DOHH2 (cell line): ENCODE data around the gene NLRP7.
"Not testable (repeated sequence)": the region's sequence is repeated elsewhere in the genome, so short reads cannot be mapped to it uniquely, and the experiment has no call there.

ENCODE experiments used
- H3F3A ChIP-seq: fragments of 200-600 bp; sonication (generic), shearing (Covaris generic); 2 replicates; pipeline ENCODE4 v1.6.0; 2016; ENCODE audit warnings: antibody characterized with exemption, mild to moderate bottlenecking; ENCODE audit not compliant: control insufficient read depth, insufficient read depth
- H3K27ac ChIP-seq: fragments of 200-600 bp; sonication (generic); 2 replicates; pipeline ENCODE4 v1.5.1; 2014; ENCODE audit warnings: low read depth, mild to moderate bottlenecking, low read length, moderate library complexity
- H3K27me3 ChIP-seq: fragments of 200-600 bp; sonication (generic); 2 replicates; pipeline ENCODE4 v1.6.1; 2014; ENCODE audit warnings: mild to moderate bottlenecking, low read length, mixed read lengths; ENCODE audit not compliant: control insufficient read depth
- H3K36me3 ChIP-seq: fragments of 200-600 bp; sonication (generic); 2 replicates; pipeline ENCODE4 v1.6.1; 2014; ENCODE audit warnings: mild to moderate bottlenecking, low read length, moderate library complexity, mixed read lengths; ENCODE audit not compliant: control insufficient read depth
- H3K4me1 ChIP-seq: fragments of 200-600 bp; sonication (generic); 2 replicates; pipeline ENCODE4 v1.6.1; 2014; ENCODE audit warnings: mild to moderate bottlenecking, low read length, mixed read lengths; ENCODE audit not compliant: control insufficient read depth
- H3K4me2 ChIP-seq: fragments of 200-600 bp; sonication (generic); 2 replicates; pipeline ENCODE4 v1.6.0; 2014; ENCODE audit warnings: mild to moderate bottlenecking, low read length, moderate library complexity
- H3K4me3 ChIP-seq: fragments of 200-600 bp; sonication (generic); 2 replicates; pipeline ENCODE4 v1.5.1; 2014; ENCODE audit warnings: mild to moderate bottlenecking, low read length, mixed read lengths
- H3K79me2 ChIP-seq: fragments of 200-600 bp; sonication (generic); 2 replicates; pipeline ENCODE4 v1.6.1; 2014; ENCODE audit warnings: mild to moderate bottlenecking, low read length, mixed read lengths; ENCODE audit not compliant: control insufficient read depth
- H3K9me2 ChIP-seq: fragments of 200-600 bp; sonication (generic); replicated peaks from 2 replicates; pipeline ENCODE4 v1.6.1; 2014; ENCODE audit warnings: mild to moderate bottlenecking, low read length, mixed read lengths; ENCODE audit not compliant: control insufficient read depth
- H3K9me3 ChIP-seq: fragments of 200-600 bp; sonication (generic); 2 replicates; pipeline ENCODE4 v1.6.1; 2014; ENCODE audit warnings: antibody characterized with exemption, low read length, mixed read lengths; ENCODE audit not compliant: control insufficient read depth, insufficient read depth
- H4K20me1 ChIP-seq: fragments of 200-600 bp; sonication (generic); 2 replicates; pipeline ENCODE4 v1.6.0; 2014; ENCODE audit warnings: low read depth, mild to moderate bottlenecking, antibody characterized with exemption, low read length, moderate library complexity; ENCODE audit not compliant: control insufficient read depth, insufficient read depth
- CTCF ChIP-seq: fragments of 200-600 bp; sonication (generic); IDR thresholded peaks from one replicate; pipeline ENCODE4 v1.5.1; 2014; ENCODE audit warnings: antibody characterized with exemption, mild to moderate bottlenecking, low read depth, low read length; ENCODE audit not compliant: poor library complexity, severe bottlenecking
- EZH2phosphoT487 ChIP-seq: fragments of 200-600 bp; sonication (generic); IDR thresholded peaks from 2 replicates; pipeline ENCODE4 v1.6.1; 2017; ENCODE audit warnings: borderline replicate concordance, mild to moderate bottlenecking, antibody characterized with exemption, low read length, moderate library complexity, mixed read lengths

NLRP7 gene

GRCh38 chr19:54955376-54955775, 8.0 kb upstream of the NLRP7 start:
- H3K4me1 ChIP-seq = peaks cover 31% of the 10 kb centered on the region
- H3K27ac ChIP-seq = no peak overlapping the region
- H3K27me3 ChIP-seq = no peaks in the 10 kb centered on the region
- H3K4me2 ChIP-seq = no peak overlapping the region
- H4K20me1 ChIP-seq = no peaks in the 10 kb centered on the region
- no peaks in the 10 kb centered on the region for H3K9me3 ChIP-seq
- no peak overlapping the region for H3K4me3 ChIP-seq
- TF ChIP-seq CTCF (no peak), EZH2phosphoT487 (no peak)
- H3K36me3 ChIP-seq = no peaks in the 10 kb centered on the region
- H3F3A ChIP-seq = no peaks in the 10 kb centered on the region
- H3K9me2 ChIP-seq = no peaks in the 10 kb centered on the region
- H3K79me2 ChIP-seq = no peaks in the 10 kb centered on the region

GRCh38 chr19:54953345-54953713, 6.0 kb upstream of the NLRP7 start:
- H3K27ac ChIP-seq, H3K79me2 ChIP-seq, H3F3A ChIP-seq, H3K9me2 ChIP-seq, H3K4me2 ChIP-seq, H3K36me3 ChIP-seq, H3K9me3 ChIP-seq, H3K27me3 ChIP-seq, H3K4me3 ChIP-seq, H4K20me1 ChIP-seq: not testable (repeated sequence)
- peaks cover 24% of the 10 kb centered on the region for H3K4me1 ChIP-seq

GRCh38 chr19:54952591-54953344, 5.4 kb upstream of the NLRP7 start:
- Histone ChIP-seq H3K79me2 (no peaks in the 10 kb centered on the region), H3K4me3 (no peak overlapping the region), H4K20me1 (no peaks in the 10 kb centered on the region), H3K9me3 (no peaks in the 10 kb centered on the region), H3K27me3 (no peaks in the 10 kb centered on the region), H3K4me2 (no peak overlapping the region), H3K36me3 (no peaks in the 10 kb centered on the region), H3K9me2 (no peaks in the 10 kb centered on the region), H3F3A (no peaks in the 10 kb centered on the region), H3K4me1 (peaks cover 24% of the 10 kb centered on the region), H3K27ac (no peak overlapping the region)
- no peak for TF ChIP-seq CTCF
- TF ChIP-seq EZH2phosphoT487 = no peak

GRCh38 chr19:54950580-54950979, 3.2 kb upstream of the NLRP7 start:
- H3K9me3 ChIP-seq, H4K20me1 ChIP-seq, H3K27me3 ChIP-seq, H3F3A ChIP-seq, H3K4me3 ChIP-seq, H3K27ac ChIP-seq, H3K4me2 ChIP-seq, H3K36me3 ChIP-seq, H3K9me2 ChIP-seq, H3K79me2 ChIP-seq: not testable (repeated sequence)
- H3K4me1 ChIP-seq = peaks cover 24% of the 10 kb centered on the region
